IMR-90 (cell line): Measurements from ENCODE around the gene ACSM3. TPM values are rescaled to one million over a fixed set of nuclear protein-coding genes. Genes with fewer than 3 reads are reported as not detected.

ENCODE experiments used
- ATAC-seq: fragments of 200-7000 bp; cut with Tn5 transposase; 2 replicates; pipeline ENCODE4 v1.9.1; 2020; ENCODE audit warnings: low read depth, mild to moderate bottlenecking, moderate library complexity
- BruUV-seq: library from RNA; stranded (reverse); fragments of 400-500 nt; replicated peaks from 2 replicates; lab custom pipeline; 2021; lab: Mats Ljungman, UMichigan
- CTCF ChIA-PET: fragments of 300-600 bp; formaldehyde crosslinking; extraction: SDS; loops from one replicate; lab custom pipeline; 2021; ENCODE audit warnings: antibody characterized with exemption; lab: Yijun Ruan, JAX
- POLR2A ChIA-PET: fragments of 300-600 bp; sonication (Branson Sonifier 250); formaldehyde crosslinking; loops from one replicate; lab custom pipeline; 2022; ENCODE audit warnings: antibody characterized with exemption; ENCODE audit not compliant: unreplicated experiment; lab: Charles Lee
- DNase-seq: peaks from one replicate; pipeline ENCODE4 v3.0.0; 2013
- H2AFZ ChIP-seq: replicated peaks from 2 replicates; pipeline ENCODE3; 2013; ENCODE audit warnings: low read length, mild to moderate bottlenecking; ENCODE audit not compliant: poor library complexity
- H2AK5ac ChIP-seq: 2 replicates; pipeline ENCODE4 v1.6.1; 2013; ENCODE audit warnings: low read depth, low read length, inconsistent platforms
- H2AK9ac ChIP-seq: replicated peaks from 2 replicates; pipeline ENCODE3; 2013; ENCODE audit warnings: mild to moderate bottlenecking, low read depth, low read length, moderate library complexity; ENCODE audit not compliant: poor library complexity
- H2BK120ac ChIP-seq: 2 replicates; pipeline ENCODE4 v1.6.1; 2013; ENCODE audit warnings: low read depth, low read length, inconsistent platforms
- H2BK15ac ChIP-seq: 3 replicates; pipeline ENCODE4 v1.6.1; 2013; ENCODE audit warnings: low read depth, low read length, inconsistent platforms
- H2BK20ac ChIP-seq: 2 replicates; pipeline ENCODE4 v1.6.1; 2013; ENCODE audit warnings: low read depth, mild to moderate bottlenecking, inconsistent platforms, low read length, moderate library complexity
- H2BK5ac ChIP-seq: 2 replicates; pipeline ENCODE4 v1.6.1; 2013; ENCODE audit warnings: mild to moderate bottlenecking, low read depth, low read length, inconsistent platforms; ENCODE audit not compliant: poor library complexity, severe bottlenecking
- H3K14ac ChIP-seq: replicated peaks from 2 replicates; pipeline ENCODE4 v1.6.1; 2013; ENCODE audit warnings: low read depth, low read length, inconsistent platforms
- H3K18ac ChIP-seq: 2 replicates; pipeline ENCODE4 v1.6.1; 2013; ENCODE audit warnings: low read depth, low read length, control low read depth
- H3K23ac ChIP-seq: 2 replicates; pipeline ENCODE4 v1.6.1; 2013; ENCODE audit warnings: low read depth, low read length, inconsistent platforms
- H3K27ac ChIP-seq: 2 replicates; pipeline ENCODE4 v1.5.1; 2013; ENCODE audit warnings: mild to moderate bottlenecking, control low read depth, low read length; ENCODE audit not compliant: insufficient read depth
- H3K27me3 ChIP-seq: 2 replicates; pipeline ENCODE4 v1.6.1; 2013; ENCODE audit warnings: low read length; ENCODE audit not compliant: control insufficient read depth, insufficient read depth
- H3K36me3 ChIP-seq: 2 replicates; pipeline ENCODE4 v1.6.1; 2013; ENCODE audit warnings: low read length, mixed read lengths; ENCODE audit not compliant: control insufficient read depth, insufficient read depth
- H3K4ac ChIP-seq: 2 replicates; pipeline ENCODE4 v1.6.1; 2013; ENCODE audit warnings: low read depth, low read length, inconsistent platforms
- H3K4me1 ChIP-seq: 2 replicates; pipeline ENCODE4 v1.6.1; 2013; ENCODE audit warnings: low read length, mixed read lengths; ENCODE audit not compliant: control insufficient read depth, insufficient read depth
- H3K4me2 ChIP-seq: 2 replicates; pipeline ENCODE4 v1.6.1; 2013; ENCODE audit warnings: low read depth, mild to moderate bottlenecking, control low read depth, low read length, moderate library complexity
- H3K4me3 ChIP-seq: 2 replicates; pipeline ENCODE4 v1.5.1; 2013; ENCODE audit warnings: low read depth, mild to moderate bottlenecking, control low read depth, low read length, moderate library complexity; ENCODE audit not compliant: insufficient read depth
- H3K56ac ChIP-seq: 2 replicates; pipeline ENCODE4 v1.6.1; 2013; ENCODE audit warnings: low read length, inconsistent platforms; ENCODE audit not compliant: insufficient read depth; ENCODE audit errors: extremely low read depth
- H3K79me1 ChIP-seq, 2 experiments: 2 replicates each; pipeline ENCODE4 v1.6.1; 2013; ENCODE audit warnings: low read length in 2 of 2, inconsistent platforms in 1 of 2, low read depth in 1 of 2
- H3K9ac ChIP-seq: 2 replicates; pipeline ENCODE4 v1.6.1; 2013; ENCODE audit warnings: low read depth, low read length, control low read depth
- H3K9me1 ChIP-seq: 2 replicates; pipeline ENCODE4 v1.6.1; 2013; ENCODE audit warnings: low read length, inconsistent platforms; ENCODE audit not compliant: insufficient read depth
- H3K9me3 ChIP-seq: 2 replicates; pipeline ENCODE4 v1.6.1; 2013; ENCODE audit warnings: low read length; ENCODE audit not compliant: control insufficient read depth, insufficient read depth
- H4K20me1 ChIP-seq: 2 replicates; pipeline ENCODE4 v1.6.1; 2013; ENCODE audit warnings: low read length, inconsistent platforms; ENCODE audit not compliant: insufficient read depth
- H4K5ac ChIP-seq: 2 replicates; pipeline ENCODE4 v1.6.1; 2013; ENCODE audit warnings: mild to moderate bottlenecking, low read depth, low read length, control low read depth
- H4K8ac ChIP-seq, 2 experiments: 2 replicates each; pipeline ENCODE4 v1.6.1; 2013; ENCODE audit warnings: low read depth in 2 of 2, low read length in 2 of 2, control low read depth in 1 of 2, inconsistent platforms in 1 of 2
- H4K91ac ChIP-seq: 2 replicates; pipeline ENCODE4 v1.6.1; 2013; ENCODE audit warnings: low read depth, low read length, inconsistent platforms; ENCODE audit not compliant: insufficient read depth
- BHLHE40 ChIP-seq: fragments of 150-350 bp; IDR thresholded peaks from 2 replicates; pipeline ENCODE4 v1.6.1; 2016; ENCODE audit warnings: mild to moderate bottlenecking, low read depth, low read length
- CEBPB ChIP-seq: IDR thresholded peaks from 2 replicates; pipeline ENCODE4 v1.6.1; 2012; ENCODE audit warnings: low read depth, low read length, improper control_type of control experiment
- CHD1 ChIP-seq: IDR thresholded peaks from 2 replicates; pipeline ENCODE4 v1.6.1; 2012; ENCODE audit warnings: low read depth, low read length, improper control_type of control experiment
- CTCF ChIP-seq: conservative IDR thresholded peaks from 2 replicates; pipeline ENCODE4 v1.5.1; 2012; ENCODE audit warnings: mild to moderate bottlenecking, low read depth, low read length, improper control_type of control experiment
- ELK1 ChIP-seq: fragments of 150-350 bp; IDR thresholded peaks from 2 replicates; pipeline ENCODE4 v1.6.1; 2016; ENCODE audit warnings: low read depth, mild to moderate bottlenecking, low read length, moderate library complexity, borderline replicate concordance
- FOS ChIP-seq: fragments of 150-350 bp; IDR thresholded peaks from 2 replicates; pipeline ENCODE4 v1.6.1; 2016; ENCODE audit warnings: low read depth, low read length
- MAFK ChIP-seq: IDR thresholded peaks from 2 replicates; pipeline ENCODE4 v1.6.1; 2012; ENCODE audit warnings: low read depth, low read length, improper control_type of control experiment
- MAZ ChIP-seq: IDR thresholded peaks from 2 replicates; pipeline ENCODE4 v1.6.1; 2012; ENCODE audit warnings: low read depth, mild to moderate bottlenecking, low read length, improper control_type of control experiment, moderate library complexity, borderline replicate concordance
- MXI1 ChIP-seq: IDR thresholded peaks from 2 replicates; pipeline ENCODE4 v1.6.1; 2012; ENCODE audit warnings: low read depth, mild to moderate bottlenecking, low read length, moderate library complexity, borderline replicate concordance
- NFE2L2 ChIP-seq: fragments of 150-350 bp; IDR thresholded peaks from 2 replicates; pipeline ENCODE4 v1.6.1; 2016; ENCODE audit warnings: low read depth, mild to moderate bottlenecking, low read length
- POLR2A ChIP-seq: IDR thresholded peaks from 2 replicates; pipeline ENCODE4 v1.6.1; 2012; ENCODE audit warnings: mild to moderate bottlenecking, low read depth, low read length
- RAD21 ChIP-seq: IDR thresholded peaks from 2 replicates; pipeline ENCODE4 v1.6.1; 2012; ENCODE audit warnings: low read length, improper control_type of control experiment
- RCOR1 ChIP-seq: IDR thresholded peaks from 2 replicates; pipeline ENCODE4 v1.6.1; 2012; ENCODE audit warnings: mild to moderate bottlenecking, low read length, improper control_type of control experiment; ENCODE audit not compliant: insufficient replicate concordance
- RFX5 ChIP-seq: IDR thresholded peaks from 2 replicates; pipeline ENCODE4 v1.8.0; 2012; ENCODE audit warnings: low read depth, mild to moderate bottlenecking, low read length, moderate library complexity
- SMC3 ChIP-seq: fragments of 150-350 bp; IDR thresholded peaks from 2 replicates; pipeline ENCODE4 v1.6.1; 2016; ENCODE audit warnings: low read depth, mild to moderate bottlenecking, antibody characterized with exemption, low read length, moderate library complexity
- USF2 ChIP-seq: fragments of 150-350 bp; IDR thresholded peaks from 2 replicates; pipeline ENCODE4 v1.6.1; 2017; ENCODE audit warnings: mild to moderate bottlenecking, antibody characterized with exemption, low read length, low read depth
- WGBS, 2 experiments: methylation state at CpG; one replicate each; pipeline versions ENCODE4 v1.1.5 to v1.1.7; 2013; ENCODE audit warnings: missing lambda C conversion rate in 2 of 2; ENCODE audit not compliant: insufficient read length in 1 of 2; ENCODE audit errors: extremely low coverage in 2 of 2; 5-methylcytosine and 5-hydroxymethylcytosine counted together
- dilution Hi-C: fragments of 300-500 bp; cut with HindIII; formaldehyde crosslinking; loops from one replicate; pipeline ENCODE4 v1.14.3; 2018; ENCODE audit warnings: low sequenced_read_pairs; ENCODE audit not compliant: unreplicated experiment
- in situ Hi-C: fragments of 300-500 bp; cut with MboI; formaldehyde crosslinking; loops from 3 replicates; pipeline ENCODE4 v1.14.3; 2019; ENCODE audit warnings: low sequenced_read_pairs, inconsistent platforms, mixed read lengths
- intact Hi-C: fragments of 100-400 bp; cut with micrococcal nuclease; formaldehyde crosslinking; loops from 2 replicates; pipeline ENCODE4 v1.10.0; 2022
- polyA plus RNA-seq, 3 experiments: library from polyadenylated mRNA; depleted of rRNA; stranded (reverse); fragments of >200 nt; gene quantifications; 2 replicates each; pipeline ENCODE4 v1.2.3, GENCODE V29; 2012; ENCODE audit warnings: low replicate concordance in 1 of 3
- total RNA-seq: library from RNA; depleted of rRNA; stranded (reverse); fragments of >200 nt; gene quantifications from 2 replicates; pipeline ENCODE4 v1.2.3, GENCODE V29; 2012

The ACSM3 gene
- total and polyA plus RNA-seq, 2 of the 4 experiments (the other 2 are of a cell fraction): 0.50 to 0.54 TPM

- Histone ChIP-seq H3K56ac (no peak overlapping the region), H3K18ac (no peak overlapping the region), H4K8ac (no peak overlapping the region), H3K9me3 (no peaks in the 10 kb centered on the region), H3K4me3 (no peak overlapping the region), H2BK5ac (no peak overlapping the region), H2BK20ac (no peak overlapping the region), H3K4me1 (no peaks in the 10 kb centered on the region), H3K9ac (no peak overlapping the region), H3K14ac (no peak overlapping the region), H3K23ac (no peak overlapping the region), H3K27me3 (no peaks in the 10 kb centered on the region), H3K4ac (no peak overlapping the region), H2BK15ac (no peak overlapping the region), H2AK5ac (no peak overlapping the region), H4K91ac (no peak overlapping the region), H3K79me1 (no peaks in the 10 kb centered on the region; a peak in 1 of 4 replicates), H4K20me1 (no peaks in the 10 kb centered on the region), H2AFZ (no peak overlapping the region), H3K4me2 (no peak overlapping the region), H3K9me1 (no peaks in the 10 kb centered on the region), H2BK120ac (no peak overlapping the region), H2AK9ac (no peak overlapping the region), H3K27ac (no peak overlapping the region), H4K5ac (no peak overlapping the region), H3K36me3 (peaks cover 2% of the 10 kb centered on the region; the same call in 1 of the 2 replicates)
- dilution Hi-C loops (no loop called here), in situ Hi-C loops (no loop called here), intact Hi-C loops (no loop called here)
- no peak for ATAC-seq
- ChIA-PET POLR2A (no interaction called here), CTCF (interaction anchor here (0.8 kb wide), 1 partner anchor 13 kb away, joined by 3 read pairs; no protein-coding TSS in a partner anchor)
- no TSS peak for BruUV-seq
- no peak for DNase-seq
- no peak for TF ChIP-seq CHD1
- TF ChIP-seq MAZ: no peak
- TF ChIP-seq FOS: no peak
- TF ChIP-seq CTCF: no peak
- TF ChIP-seq NFE2L2: no peak
- no peak for TF ChIP-seq SMC3
- TF ChIP-seq CEBPB: no peak
- no peak for TF ChIP-seq RFX5
- TF ChIP-seq BHLHE40: no peak
- TF ChIP-seq RCOR1: no peak
- TF ChIP-seq ELK1: no peak
- no peak for TF ChIP-seq POLR2A
- no peak for TF ChIP-seq MAFK
- TF ChIP-seq MXI1: no peak
- TF ChIP-seq RAD21: no peak
- no peak for TF ChIP-seq USF2
- 100% methylated on average over 1 of the region's 3 CpGs; no CpG with 5 or more reads in 1 of the 2 experiments for WGBS, 2 experiments
These were observed 80.8 kb downstream of the ACSM3 start for GRCh38 chr16:20844588-20844987.
